Keratinocyte (primary cell): ENCODE measurements around the gene RHOB. TPM values are rescaled to one million over a fixed set of nuclear protein-coding genes. Genes with fewer than 3 reads are reported as not detected.

Experiments
- DNase-seq: peaks from one replicate; pipeline ENCODE4 v3.0.0-alpha.2; 2011; ENCODE audit warnings: low read depth, missing footprints, low spot score
- FAIRE-seq: peaks from 2 replicates; lab custom pipeline; 2011; peaks lifted over from hg19 to GRCh38; lab: Jason Lieb, UNC
- H2AFZ ChIP-seq: 2 replicates; pipeline ENCODE4 v1.6.0; 2012; ENCODE audit warnings: low read length, control low read depth, inconsistent platforms; ENCODE audit not compliant: control insufficient read depth
- H3K27ac ChIP-seq: 2 replicates; pipeline ENCODE4 v1.5.1; 2011; ENCODE audit warnings: low read length; ENCODE audit not compliant: control insufficient read depth, insufficient read depth
- H3K27me3 ChIP-seq: 3 replicates; pipeline ENCODE4 v1.6.0; 2011; ENCODE audit warnings: low read length; ENCODE audit not compliant: control insufficient read depth, insufficient read depth; ENCODE audit errors: extremely low read depth
- H3K36me3 ChIP-seq, 2 experiments: 2 replicates in 1 of 2; 3 replicates in 1 of 2; pipeline ENCODE4 v1.5.1; 2011; ENCODE audit warnings: low read length in 2 of 2, mild to moderate bottlenecking in 1 of 2; ENCODE audit not compliant: control insufficient read depth in 2 of 2, insufficient read depth in 2 of 2; ENCODE audit errors: extremely low read depth in 1 of 2
- H3K4me1 ChIP-seq: 3 replicates; pipeline ENCODE4 v1.5.1; 2011; ENCODE audit warnings: low read length; ENCODE audit not compliant: control insufficient read depth, insufficient read depth; ENCODE audit errors: extremely low read depth
- H3K4me2 ChIP-seq: 3 replicates; pipeline ENCODE4 v1.6.0; 2011; ENCODE audit warnings: low read depth, low read length; ENCODE audit not compliant: control insufficient read depth, insufficient read depth; ENCODE audit errors: extremely low read depth
- H3K4me3 ChIP-seq, 3 experiments: fragments of 200-600 bp in 1 of 3; sonication (generic) in 1 of 3; 2 replicates in 2 of 3; 3 replicates in 1 of 3; pipeline ENCODE4 v1.5.1; 2011 to 2016; ENCODE audit warnings: low read length in 3 of 3, mild to moderate bottlenecking in 3 of 3, control low read depth in 2 of 3, inconsistent platforms in 1 of 3, low read depth in 1 of 3, mixed read lengths in 1 of 3, mixed run types in 1 of 3, moderate library complexity in 1 of 3; ENCODE audit not compliant: control insufficient read depth in 2 of 3, insufficient read depth in 2 of 3; ENCODE audit errors: extremely low read depth in 1 of 3
- H3K79me2 ChIP-seq: 2 replicates; pipeline ENCODE4 v1.6.0; 2012; ENCODE audit warnings: low read length; ENCODE audit not compliant: control insufficient read depth, insufficient read depth
- H3K9ac ChIP-seq: 3 replicates; pipeline ENCODE4 v1.6.0; 2011; ENCODE audit warnings: low read length; ENCODE audit not compliant: control insufficient read depth, insufficient read depth; ENCODE audit errors: extremely low read depth
- H3K9me1 ChIP-seq: 3 replicates; pipeline ENCODE4 v1.6.0; 2011; ENCODE audit warnings: low read length; ENCODE audit not compliant: control insufficient read depth, insufficient read depth; ENCODE audit errors: extremely low read depth
- H3K9me3 ChIP-seq: 2 replicates; pipeline ENCODE4 v1.5.1; 2012; ENCODE audit warnings: low read depth, low read length; ENCODE audit not compliant: control insufficient read depth
- H4K20me1 ChIP-seq: 3 replicates; pipeline ENCODE4 v1.6.0; 2011; ENCODE audit warnings: low read length; ENCODE audit not compliant: control insufficient read depth, insufficient read depth; ENCODE audit errors: extremely low read depth
- CTCF ChIP-seq, 3 experiments: IDR thresholded peaks in 1 of 3; conservative IDR thresholded peaks in 1 of 3; optimal IDR thresholded peaks in 1 of 3; 2 replicates in 2 of 3; 3 replicates in 1 of 3; pipeline versions ENCODE3 to v1.5.1; 2011; ENCODE audit warnings: low read length in 3 of 3, mild to moderate bottlenecking in 3 of 3, moderate library complexity in 2 of 3, control low read depth in 1 of 3, inconsistent platforms in 1 of 3; ENCODE audit not compliant: insufficient read depth in 2 of 3; ENCODE audit errors: extremely low read depth in 1 of 3
- EZH2 ChIP-seq: IDR thresholded peaks from one replicate; pipeline ENCODE4 v1.6.1; 2012; ENCODE audit warnings: inconsistent platforms, mild to moderate bottlenecking, low read length, moderate library complexity
- dilution Hi-C: fragments of 300-500 bp; cut with MboI; formaldehyde crosslinking; loops from one replicate; pipeline ENCODE4 v1.7.0; 2020; ENCODE audit warnings: low sequenced_read_pairs; ENCODE audit not compliant: extremely low pct_ligation_motif_present
- polyA plus RNA-seq, 5 experiments: library from polyadenylated mRNA; depleted of rRNA in 3 of 5; stranded (reverse) in 3 of 5; stranded (forward) in 1 of 5; unstranded in 1 of 5; fragments of >200 nt; gene quantifications; 1 replicate in 1 of 5; 2 replicates in 3 of 5; 3 replicates in 1 of 5; pipeline versions ENCODE4 v1.2.1 to v1.2.3, GENCODE V29; 2011 to 2012; ENCODE audit warnings: missing spikeins in 2 of 5, low read depth in 1 of 5, low replicate concordance in 1 of 5

The RHOB gene
- polyA plus RNA-seq, 1 donor (not counting 4 experiments of a cell fraction or from before 2014, with no cell fraction given): 23.6 TPM

GRCh38 chr2:20403774-20404312 lies 43.0 kb upstream of the RHOB start:
- Histone ChIP-seq H3K9ac (no peak overlapping the region), H3K4me2 (no peak overlapping the region), H3K9me1 (no peaks in the 10 kb centered on the region), H3K27ac (no peak overlapping the region), H2AFZ (no peak overlapping the region), H3K9me3 (no peaks in the 10 kb centered on the region), H3K4me3 (no peak overlapping the region), H4K20me1 (no peaks in the 10 kb centered on the region), H3K27me3 (no peaks in the 10 kb centered on the region), H3K79me2 (no peaks in the 10 kb centered on the region), H3K36me3 (no peaks in the 10 kb centered on the region), H3K4me1 (peaks cover 17% of the 10 kb centered on the region)
- no peak for DNase-seq
- TF ChIP-seq EZH2 (no peak), CTCF (optimal IDR thresholded peaks at IDR 0.05 in 1 of 3, IDR thresholded peaks at IDR 0.05 in 1 of 3, conservative IDR thresholded peaks at IDR 0.05 in 1 of 3; ENCODE audit: extremely low read depth in 1 of 3, insufficient read depth in 2 of 3, low read length in 3 of 3) (no peak)
- FAIRE-seq: no peak
- dilution Hi-C loops: no loop called here

GRCh38 chr2:20404950-20405349 lies 41.9 kb upstream of the RHOB start:
- dilution Hi-C loops: no loop called here
- no peak for FAIRE-seq
- peaks cover 11% of the 10 kb centered on the region for H3K4me1 ChIP-seq

More at GRCh38 chr2:20404950-20405349, 41.9 kb upstream of the RHOB start:
- no peaks in the 10 kb centered on the region for H3K36me3 ChIP-seq
- H2AFZ ChIP-seq: no peak overlapping the region
- H3K9ac ChIP-seq: no peak overlapping the region
- H3K4me2 ChIP-seq: no peak overlapping the region
- peaks cover under 1% of the 10 kb centered on the region for H3K9me3 ChIP-seq
- H3K79me2 ChIP-seq: no peaks in the 10 kb centered on the region
- no peak overlapping the region for H3K4me3 ChIP-seq
- no peak for DNase-seq
- TF ChIP-seq CTCF (optimal IDR thresholded peaks at IDR 0.05 in 1 of 3, IDR thresholded peaks at IDR 0.05 in 1 of 3, conservative IDR thresholded peaks at IDR 0.05 in 1 of 3; ENCODE audit: extremely low read depth in 1 of 3, insufficient read depth in 2 of 3, low read length in 3 of 3) (no peak), EZH2 (no peak)
- H4K20me1 ChIP-seq: no peaks in the 10 kb centered on the region
- no peaks in the 10 kb centered on the region for H3K9me1 ChIP-seq
- H3K27me3 ChIP-seq: no peaks in the 10 kb centered on the region
- H3K27ac ChIP-seq: no peak overlapping the region
